ENCODE data around the gene WAC. TPM values are rescaled to one million over a fixed set of nuclear protein-coding genes. Genes with fewer than 3 reads are reported as not detected.
A peak's percentile ranks its signal among the peaks of the same experiment; 100 is the strongest.

The WAC gene
- total and polyA plus RNA-seq, 7 donors: 39.1 to 180 (median 132) TPM

GRCh38 chr10:28619455-28619854 lies 86.5 kb downstream of the WAC start:
- DNase-seq: no peak
- H3K27me3 ChIP-seq: no peaks in the 10 kb centered on the region
- WGBS, 2 donors: 88 to 91% methylated on average over 4 of the region's 4 CpGs
- no peaks in the 10 kb centered on the region for H3K9me3 ChIP-seq
- intact Hi-C loops (cut with DNase I): no loop called here
- no peak for TF ChIP-seq POLR2A (IDR thresholded peaks at IDR 0.05)
- H3K4me3 ChIP-seq: no peak overlapping the region
- H3K4me1 ChIP-seq: no peaks in the 10 kb centered on the region
- peaks cover 3 to 71% (median 28%) of the 10 kb centered on the region in 4 donors for H3K36me3 ChIP-seq
- no peak overlapping the region for H3K27ac ChIP-seq

DNA sequence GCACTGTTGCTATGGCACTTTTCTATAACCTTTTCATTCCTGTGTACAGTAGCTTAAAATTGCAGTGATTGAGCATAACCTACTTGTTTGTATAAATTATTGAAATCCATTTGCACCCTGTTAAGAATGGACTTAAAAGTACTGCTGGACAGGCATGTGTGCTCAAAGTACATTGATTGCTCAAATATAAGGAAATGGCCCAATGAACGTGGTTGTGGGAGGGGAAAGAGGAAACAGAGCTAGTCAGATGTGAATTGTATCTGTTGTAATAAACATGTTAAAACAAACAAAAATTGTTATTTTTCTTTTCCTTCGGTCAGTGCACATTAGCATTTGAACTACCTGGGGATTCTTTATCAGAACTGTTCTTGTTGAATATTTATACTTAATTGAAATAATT lies 87.3 kb downstream of the WAC start:
- TF ChIP-seq EP300 (IDR thresholded peaks at IDR 0.05) (no peak), POLR2A (IDR thresholded peaks at IDR 0.05) (no peak), POLR2AphosphoS5 (IDR thresholded peaks at IDR 0.05) (no peak)
- TF ChIP-seq, protein P1, sequence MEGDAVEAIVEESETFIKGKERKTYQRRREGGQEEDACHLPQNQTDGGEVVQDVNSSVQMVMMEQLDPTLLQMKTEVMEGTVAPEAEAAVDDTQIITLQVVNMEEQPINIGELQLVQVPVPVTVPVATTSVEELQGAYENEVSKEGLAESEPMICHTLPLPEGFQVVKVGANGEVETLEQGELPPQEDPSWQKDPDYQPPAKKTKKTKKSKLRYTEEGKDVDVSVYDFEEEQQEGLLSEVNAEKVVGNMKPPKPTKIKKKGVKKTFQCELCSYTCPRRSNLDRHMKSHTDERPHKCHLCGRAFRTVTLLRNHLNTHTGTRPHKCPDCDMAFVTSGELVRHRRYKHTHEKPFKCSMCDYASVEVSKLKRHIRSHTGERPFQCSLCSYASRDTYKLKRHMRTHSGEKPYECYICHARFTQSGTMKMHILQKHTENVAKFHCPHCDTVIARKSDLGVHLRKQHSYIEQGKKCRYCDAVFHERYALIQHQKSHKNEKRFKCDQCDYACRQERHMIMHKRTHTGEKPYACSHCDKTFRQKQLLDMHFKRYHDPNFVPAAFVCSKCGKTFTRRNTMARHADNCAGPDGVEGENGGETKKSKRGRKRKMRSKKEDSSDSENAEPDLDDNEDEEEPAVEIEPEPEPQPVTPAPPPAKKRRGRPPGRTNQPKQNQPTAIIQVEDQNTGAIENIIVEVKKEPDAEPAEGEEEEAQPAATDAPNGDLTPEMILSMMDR (IDR thresholded peaks at IDR 0.05): no peak
- H3K9me3 ChIP-seq: no peaks in the 10 kb centered on the region
- WGBS, 2 donors: 38 to 51% methylated on average over 2 of the region's 2 CpGs
- no peak for DNase-seq
- H3K27ac ChIP-seq: no peak overlapping the region
- no peaks in the 10 kb centered on the region for H3K27me3 ChIP-seq
- intact Hi-C loops (cut with DNase I): no loop called here
- H3K36me3 ChIP-seq: peaks cover 3 to 63% (median 23%) of the 10 kb centered on the region in 4 donors
- H3K4me3 ChIP-seq: no peak overlapping the region
- no peaks in the 10 kb centered on the region for H3K4me1 ChIP-seq

- H3K36me3 ChIP-seq: peaks cover 0 to 30% (median 3%) of the 10 kb centered on the region in 4 donors
Measured at GRCh38 chr10:28623483-28623882, 90.6 kb downstream of the WAC start.

DNA sequence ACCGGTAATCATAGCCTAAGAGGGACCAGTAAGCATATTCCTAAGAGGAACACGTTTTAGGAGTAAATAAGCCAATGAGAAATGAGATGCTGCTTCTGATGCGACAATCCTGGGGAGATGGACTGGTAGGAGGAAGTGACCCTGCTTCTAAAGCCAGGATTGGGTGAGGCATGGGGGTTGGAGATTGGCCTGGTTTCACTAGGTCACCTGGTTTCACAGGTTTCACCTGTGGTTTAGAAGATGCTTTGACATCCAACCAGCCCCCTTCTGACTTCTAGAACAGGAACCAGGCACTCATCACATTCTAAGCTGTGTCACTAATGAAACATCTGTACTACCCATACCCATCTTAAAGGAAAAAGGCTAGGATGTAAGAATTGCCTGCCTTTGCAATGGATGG lies 91.4 kb downstream of the WAC start:
- intact Hi-C loops (cut with DNase I): no loop called here
- Histone ChIP-seq H3K27me3 (no peaks in the 10 kb centered on the region), H3K4me1 (peaks cover 0 to 8% (median 2%) of the 10 kb centered on the region in 4 donors), H3K9me3 (no peaks in the 10 kb centered on the region), H3K27ac (no peak overlapping the region), H3K4me3 (no peak overlapping the region), H3K36me3 (peaks cover 0 to 22% (median 1%) of the 10 kb centered on the region in 4 donors)
- WGBS, 2 donors: 77 to 80% methylated on average over 3 of the region's 3 CpGs
- no peak for DNase-seq
- TF ChIP-seq EP300 (IDR thresholded peaks at IDR 0.05): no peak
- TF ChIP-seq POLR2AphosphoS5 (IDR thresholded peaks at IDR 0.05): peak in 1 of 4 donors; percentile 26

More at GRCh38 chr10:28623483-28623882, 90.6 kb downstream of the WAC start:
- intact Hi-C loops (cut with DNase I): no loop called here
- H3K9me3 ChIP-seq: no peaks in the 10 kb centered on the region
- 89 to 91% methylated on average over 7 of the region's 7 CpGs for WGBS, 2 donors
- peaks cover 0 to 6% (median 2%) of the 10 kb centered on the region in 4 donors for H3K4me1 ChIP-seq
- H3K4me3 ChIP-seq: no peak overlapping the region
- no peak for DNase-seq
- H3K27ac ChIP-seq: no peak overlapping the region
- no peaks in the 10 kb centered on the region for H3K27me3 ChIP-seq
- TF ChIP-seq POLR2AphosphoS5 (IDR thresholded peaks at IDR 0.05): peak in 1 of 4 donors; percentile 4
- TF ChIP-seq EP300 (IDR thresholded peaks at IDR 0.05): no peak

GRCh38 chr10:28627102-28627501 lies 94.2 kb downstream of the WAC start:
- Histone ChIP-seq H3K4me1 (peaks cover 0 to 8% (median 2%) of the 10 kb centered on the region in 4 donors), H3K27ac (no peak overlapping the region), H3K4me3 (no peak overlapping the region), H3K36me3 (peaks cover 0 to under 1% (median 0%) of the 10 kb centered on the region in 4 donors), H3K9me3 (no peaks in the 10 kb centered on the region), H3K27me3 (no peaks in the 10 kb centered on the region)
- intact Hi-C loops (cut with DNase I): no loop called here
- DNase-seq: no peak
- 40 to 53% methylated on average over 3 of the region's 3 CpGs for WGBS, 2 donors
- TF ChIP-seq EP300 (IDR thresholded peaks at IDR 0.05) (no peak), POLR2A (IDR thresholded peaks at IDR 0.05) (no peak), POLR2AphosphoS5 (IDR thresholded peaks at IDR 0.05) (no peak)
- TF ChIP-seq, protein P1 (IDR thresholded peaks at IDR 0.05): no peak

DNA sequence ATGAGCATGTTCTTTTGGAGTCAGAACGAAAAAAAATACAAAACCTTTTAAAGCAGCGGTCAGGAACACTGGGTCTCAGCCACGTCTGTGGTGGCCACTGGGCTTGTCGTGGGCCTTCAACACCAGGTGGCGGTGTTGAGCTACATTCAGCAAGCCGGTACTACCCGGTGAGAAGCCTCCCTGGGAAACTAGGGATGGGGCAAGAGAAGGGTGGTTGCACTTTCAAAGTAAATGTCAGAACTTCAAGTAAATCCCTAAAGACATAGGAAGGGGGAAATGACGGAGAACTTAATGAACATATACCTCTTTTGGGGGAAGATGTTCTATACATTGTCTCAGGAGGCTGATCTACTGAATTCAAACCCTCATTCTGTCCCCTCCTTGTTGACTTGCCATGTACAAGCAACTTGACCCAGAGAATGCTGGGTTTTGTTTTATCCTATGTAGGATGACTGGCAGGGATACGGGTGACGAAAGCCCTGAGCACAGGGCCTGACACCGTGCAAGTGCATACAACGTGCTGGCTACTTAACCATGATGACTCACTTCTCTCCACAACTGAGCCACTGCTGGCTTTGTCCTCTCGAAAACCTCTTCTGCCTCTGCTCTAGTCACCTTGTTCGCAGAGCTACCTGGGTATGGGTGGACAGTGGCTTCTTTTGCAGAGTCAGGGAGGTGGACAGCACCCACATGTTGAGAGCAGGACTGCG lies 95.4 kb downstream of the WAC start:
- Histone ChIP-seq H3K4me1 (peaks cover 0 to 8% (median 2%) of the 10 kb centered on the region in 4 donors), H3K27me3 (no peaks in the 10 kb centered on the region), H3K4me3 (no peak overlapping the region), H3K36me3 (no peaks in the 10 kb centered on the region), H3K9me3 (no peaks in the 10 kb centered on the region), H3K27ac (no peak overlapping the region)
- WGBS, 2 donors: 28 to 33% methylated on average over 15 of the region's 15 CpGs
- intact Hi-C loops (cut with DNase I): no loop called here
- peak; percentile 85 for DNase-seq
- TF ChIP-seq POLR2A (IDR thresholded peaks at IDR 0.05) (no peak), EP300 (IDR thresholded peaks at IDR 0.05) (no peak), POLR2AphosphoS5 (IDR thresholded peaks at IDR 0.05) (no peak)
- TF ChIP-seq, protein P1 (IDR thresholded peaks at IDR 0.05): peak; percentile 21 to 84 (median 76)
